Neural cell (in vitro differentiated cells): Measurements from ENCODE around the gene TCFL5. TPM values are rescaled to one million over a fixed set of nuclear protein-coding genes. Genes with fewer than 3 reads are reported as not detected.

Experiments
- H2AFZ ChIP-seq: fragments of 200-600, 300-800 bp; sonication (generic), shearing (Covaris generic); 2 replicates; pipeline ENCODE4 v1.6.0; 2014; ENCODE audit warnings: low read depth, mild to moderate bottlenecking, antibody characterized with exemption, low read length, moderate library complexity
- H3F3A ChIP-seq: fragments of 200-600 bp; shearing (Covaris generic); 2 replicates; pipeline ENCODE4 v1.6.1; 2016; ENCODE audit warnings: mild to moderate bottlenecking, moderate library complexity, mixed read lengths, antibody characterized with exemption, low read length; ENCODE audit not compliant: insufficient read depth, poor library complexity, severe bottlenecking
- H3K27ac ChIP-seq: fragments of 200-600, 300-800 bp; sonication (generic), shearing (Covaris generic); 2 replicates; pipeline ENCODE4 v1.5.1; 2014; ENCODE audit warnings: mild to moderate bottlenecking, low read length, moderate library complexity
- H3K27me3 ChIP-seq: fragments of 300-800, 200-600 bp; sonication (generic), shearing (Covaris generic); 2 replicates; pipeline ENCODE4 v1.6.0; 2014; ENCODE audit warnings: mild to moderate bottlenecking, low read depth, low read length, moderate library complexity; ENCODE audit not compliant: insufficient read depth
- H3K36me3 ChIP-seq: fragments of 300-800, 200-600 bp; sonication (generic), shearing (Covaris generic); 2 replicates; pipeline ENCODE4 v1.5.1; 2014; ENCODE audit warnings: mild to moderate bottlenecking, antibody characterized with exemption, low read length, moderate library complexity; ENCODE audit not compliant: insufficient read depth
- H3K4me2 ChIP-seq: fragments of 300-800, 200-600 bp; sonication (generic), shearing (Covaris generic); 2 replicates; pipeline ENCODE4 v1.6.0; 2014; ENCODE audit warnings: mild to moderate bottlenecking, low read length
- H3K4me3 ChIP-seq: fragments of 300-800, 200-600 bp; sonication (generic), shearing (Covaris generic); 2 replicates; pipeline ENCODE4 v1.5.1; 2014; ENCODE audit warnings: mild to moderate bottlenecking, low read length, moderate library complexity
- H3K79me2 ChIP-seq: fragments of 200-600 bp; shearing (Covaris generic); replicated peaks from 2 replicates; pipeline ENCODE4 v1.6.0; 2014; ENCODE audit warnings: mild to moderate bottlenecking, low read length, moderate library complexity; ENCODE audit not compliant: insufficient read depth
- H3K9ac ChIP-seq: fragments of 300-800, 200-600 bp; sonication (generic), shearing (Covaris generic); 2 replicates; pipeline ENCODE4 v1.6.1; 2016; ENCODE audit warnings: mild to moderate bottlenecking, low read length, mixed read lengths
- H3K9me2 ChIP-seq: fragments of 200-600 bp; shearing (Covaris generic); 2 replicates; pipeline ENCODE4 v1.6.1; 2016; ENCODE audit warnings: mild to moderate bottlenecking, low read length, mixed read lengths; ENCODE audit not compliant: insufficient read depth
- H3K9me3 ChIP-seq: fragments of 200-600, 300-800 bp; sonication (generic), shearing (Covaris generic); 2 replicates; pipeline ENCODE4 v1.6.1; 2016; ENCODE audit warnings: mild to moderate bottlenecking, mixed run types, low read length, moderate library complexity, mixed read lengths
- H4K20me1 ChIP-seq: fragments of 200-600 bp; shearing (Covaris generic); 2 replicates; pipeline ENCODE4 v1.6.1; 2016; ENCODE audit warnings: mild to moderate bottlenecking, mixed run types; ENCODE audit not compliant: insufficient read depth
- EP300 ChIP-seq: fragments of 450-650 bp; conservative IDR thresholded peaks from 2 replicates; pipeline ENCODE4 v1.6.1; 2014; ENCODE audit warnings: antibody characterized with exemption, mild to moderate bottlenecking, moderate library complexity; ENCODE audit not compliant: poor library complexity, severe bottlenecking
- EZH2 ChIP-seq: fragments of 200-600, 300-800 bp; shearing (Covaris generic), sonication (generic); IDR thresholded peaks from 2 replicates; pipeline ENCODE4 v1.6.1; 2014; ENCODE audit warnings: antibody characterized with exemption, low read length, borderline replicate concordance, mild to moderate bottlenecking; ENCODE audit not compliant: insufficient read depth, poor library complexity, severe bottlenecking
- MXI1 ChIP-seq: fragments of 450-650 bp; conservative IDR thresholded peaks from 2 replicates; pipeline ENCODE4 v1.6.1; 2014; ENCODE audit warnings: antibody characterized with exemption, mild to moderate bottlenecking; ENCODE audit not compliant: poor library complexity, severe bottlenecking
- POLR2AphosphoS5 ChIP-seq: IDR thresholded peaks from 2 replicates; pipeline ENCODE4 v1.6.1; 2012
- RAD21 ChIP-seq: fragments of 450-650 bp; conservative IDR thresholded peaks from 2 replicates; pipeline ENCODE4 v1.6.1; 2014; ENCODE audit warnings: antibody characterized with exemption, mild to moderate bottlenecking, moderate library complexity
- SMC3 ChIP-seq: fragments of 450-650 bp; conservative IDR thresholded peaks from 2 replicates; pipeline ENCODE4 v1.6.1; 2014; ENCODE audit warnings: antibody characterized with exemption, mild to moderate bottlenecking, moderate library complexity; ENCODE audit not compliant: poor library complexity
- TAF1 ChIP-seq: IDR thresholded peaks from 2 replicates; pipeline ENCODE4 v1.6.1; 2012; ENCODE audit warnings: low read depth
- polyA plus RNA-seq: library from polyadenylated mRNA; depleted of rRNA; stranded (reverse); fragments of >200 nt; gene quantifications from 2 replicates; pipeline ENCODE4 v1.2.3, GENCODE V29; 2014
- TF ChIP-seq, protein P1 (sequence below): fragments of 450-650 bp; IDR thresholded peaks from 2 replicates; pipeline ENCODE4 v1.5.1; 2014; ENCODE audit warnings: antibody characterized with exemption, mild to moderate bottlenecking, moderate library complexity; ENCODE audit not compliant: poor library complexity, severe bottlenecking
- TF ChIP-seq, protein P2 (sequence below): IDR thresholded peaks from 2 replicates; pipeline ENCODE4 v1.6.1; 2012; ENCODE audit warnings: borderline replicate concordance

Gene TCFL5
- polyA plus RNA-seq, 1 donor from 2014 or later = 9.8 TPM

DNA sequence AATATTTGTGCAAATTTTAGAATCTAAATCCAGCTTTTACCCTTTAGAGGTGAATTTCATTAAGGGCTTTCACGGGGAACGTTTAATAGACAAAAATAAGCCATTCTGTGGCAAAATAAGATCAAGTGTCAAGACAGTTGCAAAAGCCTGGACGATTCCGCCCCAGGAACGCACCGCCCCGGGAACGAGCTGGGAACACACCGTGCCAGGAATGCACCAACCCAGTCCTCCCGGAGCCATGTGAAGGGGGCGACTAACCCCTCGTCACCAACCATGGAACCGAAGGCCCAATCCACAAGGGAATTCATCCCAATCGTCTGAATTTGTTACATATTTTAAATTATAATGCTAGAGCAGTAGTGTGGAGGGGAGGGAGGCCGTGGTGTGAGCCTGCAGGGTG, 20.8 kb upstream of the TCFL5 start:
- H3K4me2 ChIP-seq = no peak overlapping the region
- TF ChIP-seq MXI1 = no peak
- no peak for TF ChIP-seq RAD21
- TF ChIP-seq SMC3 = no peak
- TF ChIP-seq POLR2AphosphoS5 = no peak

DNA sequence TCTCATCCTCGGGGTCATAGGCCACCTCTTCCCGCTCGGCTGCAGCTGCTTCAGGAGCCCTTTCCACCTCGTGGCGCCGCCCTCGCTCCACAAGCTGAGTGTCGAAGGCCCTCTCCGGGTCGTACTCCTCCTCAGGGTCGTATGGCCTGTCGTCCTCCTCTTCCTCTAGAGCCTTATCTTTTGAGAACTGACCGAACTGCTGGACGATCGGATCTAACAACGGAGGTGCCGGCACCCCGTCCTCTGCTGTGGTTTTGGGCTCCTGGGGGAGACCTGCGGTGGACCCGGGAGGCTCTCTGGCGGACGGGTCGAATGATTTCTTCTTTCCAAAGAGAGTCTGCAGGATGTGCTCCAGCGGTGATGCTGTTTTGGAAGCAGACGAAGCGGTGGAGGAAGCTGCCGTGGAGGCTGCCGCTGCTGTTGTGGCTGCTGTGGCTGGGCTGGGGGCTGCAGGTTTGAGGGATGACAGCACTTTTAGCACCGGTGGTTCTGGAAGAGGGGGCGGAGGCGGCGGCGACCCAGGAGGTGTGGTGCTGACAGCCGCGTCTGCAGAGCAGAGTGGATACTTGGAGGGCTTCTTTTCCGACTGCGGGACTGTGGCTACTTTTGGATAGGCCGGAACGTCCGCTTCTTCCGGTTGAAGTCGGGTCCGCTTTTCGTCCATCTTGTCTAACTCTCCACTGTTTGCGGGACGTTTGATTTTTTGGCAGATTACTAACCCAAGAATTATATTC, 20.2 kb upstream of the TCFL5 start:
- H3K9ac ChIP-seq = no peak overlapping the region
- TF ChIP-seq, protein P1, sequence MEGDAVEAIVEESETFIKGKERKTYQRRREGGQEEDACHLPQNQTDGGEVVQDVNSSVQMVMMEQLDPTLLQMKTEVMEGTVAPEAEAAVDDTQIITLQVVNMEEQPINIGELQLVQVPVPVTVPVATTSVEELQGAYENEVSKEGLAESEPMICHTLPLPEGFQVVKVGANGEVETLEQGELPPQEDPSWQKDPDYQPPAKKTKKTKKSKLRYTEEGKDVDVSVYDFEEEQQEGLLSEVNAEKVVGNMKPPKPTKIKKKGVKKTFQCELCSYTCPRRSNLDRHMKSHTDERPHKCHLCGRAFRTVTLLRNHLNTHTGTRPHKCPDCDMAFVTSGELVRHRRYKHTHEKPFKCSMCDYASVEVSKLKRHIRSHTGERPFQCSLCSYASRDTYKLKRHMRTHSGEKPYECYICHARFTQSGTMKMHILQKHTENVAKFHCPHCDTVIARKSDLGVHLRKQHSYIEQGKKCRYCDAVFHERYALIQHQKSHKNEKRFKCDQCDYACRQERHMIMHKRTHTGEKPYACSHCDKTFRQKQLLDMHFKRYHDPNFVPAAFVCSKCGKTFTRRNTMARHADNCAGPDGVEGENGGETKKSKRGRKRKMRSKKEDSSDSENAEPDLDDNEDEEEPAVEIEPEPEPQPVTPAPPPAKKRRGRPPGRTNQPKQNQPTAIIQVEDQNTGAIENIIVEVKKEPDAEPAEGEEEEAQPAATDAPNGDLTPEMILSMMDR = no peak
- TF ChIP-seq MXI1 (no peak), EP300 (no peak), POLR2AphosphoS5 (no peak), EZH2 (no peak), TAF1 (no peak), SMC3 (no peak), RAD21 (no peak)
- TF ChIP-seq, protein P2, sequence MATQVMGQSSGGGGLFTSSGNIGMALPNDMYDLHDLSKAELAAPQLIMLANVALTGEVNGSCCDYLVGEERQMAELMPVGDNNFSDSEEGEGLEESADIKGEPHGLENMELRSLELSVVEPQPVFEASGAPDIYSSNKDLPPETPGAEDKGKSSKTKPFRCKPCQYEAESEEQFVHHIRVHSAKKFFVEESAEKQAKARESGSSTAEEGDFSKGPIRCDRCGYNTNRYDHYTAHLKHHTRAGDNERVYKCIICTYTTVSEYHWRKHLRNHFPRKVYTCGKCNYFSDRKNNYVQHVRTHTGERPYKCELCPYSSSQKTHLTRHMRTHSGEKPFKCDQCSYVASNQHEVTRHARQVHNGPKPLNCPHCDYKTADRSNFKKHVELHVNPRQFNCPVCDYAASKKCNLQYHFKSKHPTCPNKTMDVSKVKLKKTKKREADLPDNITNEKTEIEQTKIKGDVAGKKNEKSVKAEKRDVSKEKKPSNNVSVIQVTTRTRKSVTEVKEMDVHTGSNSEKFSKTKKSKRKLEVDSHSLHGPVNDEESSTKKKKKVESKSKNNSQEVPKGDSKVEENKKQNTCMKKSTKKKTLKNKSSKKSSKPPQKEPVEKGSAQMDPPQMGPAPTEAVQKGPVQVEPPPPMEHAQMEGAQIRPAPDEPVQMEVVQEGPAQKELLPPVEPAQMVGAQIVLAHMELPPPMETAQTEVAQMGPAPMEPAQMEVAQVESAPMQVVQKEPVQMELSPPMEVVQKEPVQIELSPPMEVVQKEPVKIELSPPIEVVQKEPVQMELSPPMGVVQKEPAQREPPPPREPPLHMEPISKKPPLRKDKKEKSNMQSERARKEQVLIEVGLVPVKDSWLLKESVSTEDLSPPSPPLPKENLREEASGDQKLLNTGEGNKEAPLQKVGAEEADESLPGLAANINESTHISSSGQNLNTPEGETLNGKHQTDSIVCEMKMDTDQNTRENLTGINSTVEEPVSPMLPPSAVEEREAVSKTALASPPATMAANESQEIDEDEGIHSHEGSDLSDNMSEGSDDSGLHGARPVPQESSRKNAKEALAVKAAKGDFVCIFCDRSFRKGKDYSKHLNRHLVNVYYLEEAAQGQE = no peak
- H3K27me3 ChIP-seq = no peaks in the 10 kb centered on the region
- no peak overlapping the region for H3K27ac ChIP-seq
- no peaks in the 10 kb centered on the region for H3K79me2 ChIP-seq
- H3K4me3 ChIP-seq = no peak overlapping the region
- H3K9me2 ChIP-seq = no peaks in the 10 kb centered on the region
- no peak overlapping the region for H2AFZ ChIP-seq
- H3K36me3 ChIP-seq = no peaks in the 10 kb centered on the region
- no peaks in the 10 kb centered on the region for H3K9me3 ChIP-seq
- H4K20me1 ChIP-seq = no peaks in the 10 kb centered on the region
- no peaks in the 10 kb centered on the region for H3F3A ChIP-seq
- H3K4me2 ChIP-seq = no peak overlapping the region

More for the DNA sequence above, 20.8 kb upstream of the TCFL5 start:
- Histone ChIP-seq H3K79me2 (no peaks in the 10 kb centered on the region), H4K20me1 (no peaks in the 10 kb centered on the region), H3K27ac (no peak overlapping the region), H3K9me2 (no peaks in the 10 kb centered on the region), H3F3A (no peaks in the 10 kb centered on the region), H3K27me3 (no peaks in the 10 kb centered on the region), H3K36me3 (no peaks in the 10 kb centered on the region), H3K4me3 (no peak overlapping the region), H2AFZ (no peak overlapping the region), H3K9me3 (no peaks in the 10 kb centered on the region), H3K9ac (no peak overlapping the region)
